Left ventricle myocardium inferior (tissue), 1 donor: ENCODE measurements around the gene ARHGEF4. TPM values are rescaled to one million over a fixed set of nuclear protein-coding genes. Genes with fewer than 3 reads are reported as not detected.

Experiments
- DNase-seq: peaks from one replicate; pipeline ENCODE4 v3.0.0-alpha.2; 2020
- H3K27ac ChIP-seq: fragments of 200-600 bp; replicated peaks from 2 replicates; pipeline ENCODE4 v1.8.0; 2021
- H3K27me3 ChIP-seq: fragments of 200-600 bp; 2 replicates; pipeline ENCODE4 v1.8.0; 2021; ENCODE audit warnings: low read depth
- H3K36me3 ChIP-seq: fragments of 200-600 bp; 2 replicates; pipeline ENCODE4 v1.8.0; 2021
- H3K4me1 ChIP-seq: fragments of 200-600 bp; 2 replicates; pipeline ENCODE4 v1.8.0; 2021
- H3K4me3 ChIP-seq: fragments of 200-600 bp; 2 replicates; pipeline ENCODE4 v1.8.0; 2021; ENCODE audit warnings: mild to moderate bottlenecking, moderate library complexity
- H3K9me3 ChIP-seq: fragments of 200-600 bp; replicated peaks from 2 replicates; pipeline ENCODE4 v1.8.0; 2021
- intact Hi-C: fragments of 100-400 bp; cut with micrococcal nuclease; formaldehyde crosslinking; loops from one replicate; pipeline ENCODE4 v1.11.0; 2022
- total RNA-seq: library from RNA; stranded (reverse); fragmentation: NEBNext Ultra II Directional; extraction: Animal tissue kit (Norgen Biotek cat#: 25700); gene quantifications from one replicate; pipeline ENCODE4 v1.2.1, GENCODE V29; 2021
- TF ChIP-seq, protein P1 (sequence below): fragments of 200-600 bp; IDR thresholded peaks from 2 replicates; pipeline ENCODE4 v1.8.0; 2021; ENCODE audit warnings: antibody characterized with exemption, mild to moderate bottlenecking, borderline replicate concordance
- donor health status: DM: no; HTN: yes; CAD: no; lungs with severe emphysema.

The ARHGEF4 gene
- total RNA-seq, 1 donor from 2014 or later, result 5.3 TPM

DNA sequence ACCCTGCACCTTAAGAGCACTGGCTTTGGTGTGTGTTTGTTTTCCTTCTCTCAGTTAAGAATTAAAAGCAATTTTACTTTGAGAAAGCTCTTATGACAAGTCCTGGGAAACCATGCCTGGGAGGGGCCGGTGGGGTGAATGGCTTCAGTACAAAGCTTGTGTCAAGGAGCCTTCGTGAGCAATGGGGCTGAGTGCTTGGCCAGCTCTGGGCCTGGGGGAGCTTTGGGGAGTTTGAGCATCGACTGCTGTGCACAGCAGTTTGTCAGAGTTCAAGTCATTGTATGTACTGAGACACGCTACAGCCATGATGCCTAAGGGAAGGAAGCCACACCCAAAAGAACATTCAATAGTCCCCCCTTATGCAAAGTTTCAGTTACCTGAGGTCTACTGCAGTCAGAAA is 75.8 kb downstream of the ARHGEF4 start:
- peaks cover 79% of the 10 kb centered on the region for H3K27me3 ChIP-seq
- TF ChIP-seq, protein P1, sequence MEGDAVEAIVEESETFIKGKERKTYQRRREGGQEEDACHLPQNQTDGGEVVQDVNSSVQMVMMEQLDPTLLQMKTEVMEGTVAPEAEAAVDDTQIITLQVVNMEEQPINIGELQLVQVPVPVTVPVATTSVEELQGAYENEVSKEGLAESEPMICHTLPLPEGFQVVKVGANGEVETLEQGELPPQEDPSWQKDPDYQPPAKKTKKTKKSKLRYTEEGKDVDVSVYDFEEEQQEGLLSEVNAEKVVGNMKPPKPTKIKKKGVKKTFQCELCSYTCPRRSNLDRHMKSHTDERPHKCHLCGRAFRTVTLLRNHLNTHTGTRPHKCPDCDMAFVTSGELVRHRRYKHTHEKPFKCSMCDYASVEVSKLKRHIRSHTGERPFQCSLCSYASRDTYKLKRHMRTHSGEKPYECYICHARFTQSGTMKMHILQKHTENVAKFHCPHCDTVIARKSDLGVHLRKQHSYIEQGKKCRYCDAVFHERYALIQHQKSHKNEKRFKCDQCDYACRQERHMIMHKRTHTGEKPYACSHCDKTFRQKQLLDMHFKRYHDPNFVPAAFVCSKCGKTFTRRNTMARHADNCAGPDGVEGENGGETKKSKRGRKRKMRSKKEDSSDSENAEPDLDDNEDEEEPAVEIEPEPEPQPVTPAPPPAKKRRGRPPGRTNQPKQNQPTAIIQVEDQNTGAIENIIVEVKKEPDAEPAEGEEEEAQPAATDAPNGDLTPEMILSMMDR, result no peak
- no peaks in the 10 kb centered on the region for H3K9me3 ChIP-seq
- no peak overlapping the region for H3K27ac ChIP-seq
- H3K4me3 ChIP-seq, result no peak overlapping the region
- DNase-seq, result no peak
- intact Hi-C loops, result no loop called here
- no peaks in the 10 kb centered on the region for H3K36me3 ChIP-seq
- no peaks in the 10 kb centered on the region for H3K4me1 ChIP-seq

DNA sequence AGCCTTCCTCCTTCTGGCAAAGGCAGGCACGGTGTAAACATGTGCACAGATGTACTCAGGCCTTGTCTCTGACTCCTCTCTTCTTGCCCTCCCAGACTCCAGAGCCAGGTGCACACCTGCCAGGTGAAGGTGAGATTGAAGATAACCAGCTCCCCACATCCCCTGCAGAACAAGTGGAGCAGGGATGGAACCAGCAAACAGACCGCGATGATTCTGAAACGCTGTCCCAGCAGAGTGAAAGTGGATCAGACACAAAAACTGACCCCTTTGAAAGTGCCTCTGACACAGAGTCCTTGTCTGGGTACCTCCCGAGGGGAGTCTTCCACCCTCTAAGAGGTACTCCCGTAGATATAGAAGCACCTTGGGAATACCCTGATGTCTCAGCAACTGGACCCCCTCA is 77.2 kb downstream of the ARHGEF4 start:
- H3K27ac ChIP-seq, result no peak overlapping the region
- intact Hi-C loops, result no loop called here
- H3K9me3 ChIP-seq, result no peaks in the 10 kb centered on the region
- H3K27me3 ChIP-seq, result peaks cover 76% of the 10 kb centered on the region
- TF ChIP-seq, protein P1, result no peak
- no peak for DNase-seq
- no peaks in the 10 kb centered on the region for H3K36me3 ChIP-seq
- H3K4me1 ChIP-seq, result no peaks in the 10 kb centered on the region
- H3K4me3 ChIP-seq, result no peak overlapping the region

DNA sequence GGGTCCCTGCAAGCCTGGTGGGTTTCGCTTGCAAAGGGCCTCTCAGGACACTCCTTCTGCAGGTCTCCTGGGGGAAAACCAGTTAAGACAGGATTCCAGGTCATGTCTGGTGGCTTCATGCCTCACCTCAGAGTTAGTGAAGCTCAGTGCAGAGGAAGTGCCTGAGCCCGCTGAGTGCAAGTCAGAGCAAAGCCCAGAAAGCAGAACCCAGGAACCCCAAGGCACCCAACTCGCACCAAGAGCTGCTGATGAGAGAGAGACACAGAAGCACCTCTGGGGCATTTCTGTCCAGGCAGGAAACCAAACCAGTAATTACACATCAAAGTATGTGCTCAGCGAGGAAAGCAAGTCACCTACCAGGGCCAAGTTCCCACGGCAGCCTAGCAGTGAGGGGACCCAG is 78.4 kb downstream of the ARHGEF4 start:
- Histone ChIP-seq H3K36me3 (no peaks in the 10 kb centered on the region), H3K9me3 (no peaks in the 10 kb centered on the region), H3K27ac (no peak overlapping the region), H3K4me1 (no peaks in the 10 kb centered on the region), H3K4me3 (no peak overlapping the region), H3K27me3 (peaks cover 67% of the 10 kb centered on the region)
- TF ChIP-seq, protein P1, result no peak
- intact Hi-C loops, result no loop called here
- no peak for DNase-seq

DNA sequence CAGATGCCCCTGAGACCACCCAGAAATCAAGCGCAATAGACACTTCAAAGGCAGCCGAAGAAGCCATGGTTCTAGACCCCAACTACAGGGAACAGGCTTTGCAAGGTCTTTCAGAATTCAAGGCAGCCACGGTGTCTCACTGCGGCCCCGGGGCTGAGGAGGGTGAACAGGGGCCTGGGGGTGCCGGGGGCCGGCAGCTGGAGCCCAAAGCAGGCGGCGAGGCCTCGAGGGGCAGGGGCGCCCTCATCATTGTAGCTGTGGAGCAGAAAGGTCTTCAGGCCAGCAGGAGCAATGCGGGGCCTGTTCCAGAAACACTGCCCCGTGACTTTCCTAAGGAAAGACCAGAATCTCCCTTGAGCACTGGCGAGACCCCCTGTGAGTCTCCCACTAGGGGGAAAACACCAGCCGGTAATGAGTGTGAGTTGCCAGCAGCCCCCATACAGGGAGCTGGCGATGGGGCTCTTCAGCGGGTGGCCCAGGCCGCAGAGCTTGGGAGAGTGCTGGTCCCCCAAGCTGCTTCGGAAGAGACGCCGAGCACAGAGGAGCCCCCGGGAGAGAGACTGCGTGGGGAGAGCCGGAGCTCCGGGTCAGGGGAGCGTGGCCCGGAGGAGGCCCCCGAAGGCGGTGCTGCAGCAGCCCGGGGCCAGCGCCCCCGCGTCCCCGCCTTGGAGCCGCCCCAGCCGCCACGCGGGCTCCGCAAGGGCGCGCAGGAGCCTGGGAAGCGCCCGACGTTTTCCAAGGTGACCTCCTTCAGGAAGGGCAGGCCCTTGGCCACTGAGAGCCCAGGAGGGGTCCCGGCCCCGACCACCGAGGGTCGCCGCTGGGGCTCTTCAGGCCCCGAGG is 79.1 kb downstream of the ARHGEF4 start:
- peaks cover 67% of the 10 kb centered on the region for H3K27me3 ChIP-seq
- TF ChIP-seq, protein P1, result no peak
- H3K4me3 ChIP-seq, result no peak overlapping the region
- H3K27ac ChIP-seq, result no peak overlapping the region
- DNase-seq, result no peak
- intact Hi-C loops, result no loop called here
- H3K4me1 ChIP-seq, result no peaks in the 10 kb centered on the region
- no peaks in the 10 kb centered on the region for H3K9me3 ChIP-seq
- no peaks in the 10 kb centered on the region for H3K36me3 ChIP-seq

DNA sequence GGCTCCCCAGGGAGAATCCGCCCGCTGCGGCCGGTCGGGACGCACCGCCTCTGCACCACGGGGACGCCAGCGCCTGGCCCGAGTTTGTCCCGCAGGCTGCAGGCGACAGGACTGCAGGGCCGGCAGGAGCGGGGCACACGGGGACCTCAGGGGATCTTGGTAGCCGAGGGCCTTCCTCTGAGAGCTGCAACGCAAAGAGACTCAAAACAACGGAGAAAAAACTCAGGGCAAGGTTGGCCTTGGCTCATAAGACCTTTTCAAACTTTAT is 79.7 kb downstream of the ARHGEF4 start:
- TF ChIP-seq, protein P1, result no peak
- Histone ChIP-seq H3K4me1 (no peaks in the 10 kb centered on the region), H3K9me3 (no peaks in the 10 kb centered on the region), H3K27me3 (peaks cover 67% of the 10 kb centered on the region), H3K4me3 (no peak overlapping the region), H3K36me3 (no peaks in the 10 kb centered on the region), H3K27ac (no peak overlapping the region)
- intact Hi-C loops, result no loop called here
- no peak for DNase-seq
